ENCODE results near the gene SPTB. TPM values are rescaled to one million over a fixed set of nuclear protein-coding genes. Genes with fewer than 3 reads are reported as not detected.

Gene SPTB
- total and polyA plus RNA-seq, 8 donors = under 0.01 to 3.5 (median 0.55) TPM; not detected in 2

DNA sequence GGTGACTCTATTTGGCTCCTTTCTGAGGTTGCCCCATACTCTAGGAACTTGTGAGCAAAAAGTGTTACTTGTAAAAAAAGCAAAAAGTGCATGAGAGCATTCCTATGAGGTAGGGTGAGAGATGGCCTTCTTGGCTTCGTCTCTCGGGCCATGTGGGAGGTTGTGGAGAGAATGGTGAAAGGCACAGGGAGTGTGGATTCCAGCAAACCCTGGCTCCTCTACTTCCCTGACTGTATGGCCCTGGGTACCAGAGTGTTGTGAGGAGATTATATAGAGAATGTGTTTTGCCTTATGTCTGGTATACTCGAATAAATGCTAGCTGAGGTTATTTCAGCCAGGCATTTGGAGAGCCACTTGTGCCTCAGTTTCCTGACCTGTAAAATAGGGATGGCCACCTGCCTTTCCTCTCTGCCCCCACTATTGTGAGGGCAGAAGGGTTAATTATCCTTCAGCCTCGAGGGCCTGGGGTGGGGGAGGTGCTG lies 164.5 kb downstream of the SPTB start:
- TF ChIP-seq CTCF (IDR thresholded peaks at IDR 0.05) (no peak), POLR2A (IDR thresholded peaks at IDR 0.05) (no peak), EP300 (IDR thresholded peaks at IDR 0.05) (no peak), POLR2AphosphoS5 (IDR thresholded peaks at IDR 0.05) (no peak)
- DNase-seq = no peak
- Histone ChIP-seq H3K9me3 (peaks cover 0 to 9% (median 0%) of the 10 kb centered on the region in 4 donors), H3K4me1 (peaks cover 45 to 72% (median 61%) of the 10 kb centered on the region in 4 donors), H3K4me3 (peak overlapping the region; percentile 39 to 46 (median 42)), H3K36me3 (no peaks in the 10 kb centered on the region), H3K27ac (peak overlapping the region in 4 of 5 donors; percentile 78 to 87 (median 80)), H3K27me3 (no peaks in the 10 kb centered on the region)
- 41 to 57% (median 45%) methylated on average over 4 of the region's 4 CpGs for WGBS, 5 donors
- intact Hi-C loops (cut with DNase I; ENCODE audit: low total_unique reads) = no loop called here

DNA sequence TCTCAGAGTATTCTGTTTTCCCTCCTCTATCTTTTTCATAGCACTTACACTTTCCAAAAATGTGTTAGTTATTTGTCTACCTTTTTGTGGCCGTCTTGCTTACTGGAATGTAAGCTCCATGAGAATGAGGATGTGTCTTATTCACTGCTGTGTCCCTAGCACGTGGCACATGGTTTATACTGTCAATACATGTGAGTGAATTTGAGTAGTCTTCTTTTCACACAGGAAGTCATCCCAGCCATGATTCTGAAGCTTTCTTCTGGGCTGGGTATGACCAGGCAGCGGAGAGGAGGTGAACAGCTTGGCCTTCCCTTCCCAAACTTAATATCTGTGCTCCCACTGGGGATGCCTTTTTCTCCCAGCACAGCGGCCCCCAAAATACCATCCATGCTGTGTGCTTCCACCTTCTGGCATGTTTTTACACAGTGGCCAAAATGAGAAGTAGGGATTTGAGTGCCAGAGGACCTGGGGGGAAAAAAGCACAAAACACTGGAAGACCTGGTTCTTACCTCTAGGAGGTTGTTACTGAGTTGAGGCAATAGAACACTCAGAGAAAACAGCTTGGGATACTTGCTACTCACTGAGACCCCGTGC lies 165.2 kb downstream of the SPTB start:
- Histone ChIP-seq H3K36me3 (no peaks in the 10 kb centered on the region), H3K27me3 (no peaks in the 10 kb centered on the region), H3K4me1 (peaks cover 41 to 72% (median 60%) of the 10 kb centered on the region in 4 donors), H3K4me3 (no peak overlapping the region), H3K27ac (peak overlapping the region in 4 of 5 donors; percentile 78 to 87 (median 80)), H3K9me3 (peaks cover 0 to 9% (median 0%) of the 10 kb centered on the region in 4 donors)
- intact Hi-C loops (cut with DNase I; ENCODE audit: low total_unique reads) = no loop called here
- WGBS, 5 donors = 78 to 85% (median 84%) methylated on average over 5 of the region's 5 CpGs
- no peak for TF ChIP-seq POLR2AphosphoS5 (IDR thresholded peaks at IDR 0.05)
- no peak for TF ChIP-seq CTCF (IDR thresholded peaks at IDR 0.05)
- no peak for TF ChIP-seq POLR2A (IDR thresholded peaks at IDR 0.05)
- no peak for TF ChIP-seq EP300 (IDR thresholded peaks at IDR 0.05)
- no peak for DNase-seq

GRCh38 chr14:64713677-64714076 lies 166.0 kb downstream of the SPTB start:
- Histone ChIP-seq H3K4me3 (no peak overlapping the region), H3K27ac (no peak overlapping the region), H3K9me3 (peaks cover 0 to 9% (median 0%) of the 10 kb centered on the region in 4 donors), H3K27me3 (no peaks in the 10 kb centered on the region), H3K4me1 (peaks cover 40 to 72% (median 62%) of the 10 kb centered on the region in 4 donors), H3K36me3 (no peaks in the 10 kb centered on the region)
- no peak for DNase-seq
- TF ChIP-seq CTCF (IDR thresholded peaks at IDR 0.05) = no peak
- no peak for TF ChIP-seq POLR2AphosphoS5 (IDR thresholded peaks at IDR 0.05)
- no peak for TF ChIP-seq POLR2A (IDR thresholded peaks at IDR 0.05)
- no peak for TF ChIP-seq EP300 (IDR thresholded peaks at IDR 0.05)
- intact Hi-C loops (cut with DNase I; ENCODE audit: low total_unique reads) = no loop called here

DNA sequence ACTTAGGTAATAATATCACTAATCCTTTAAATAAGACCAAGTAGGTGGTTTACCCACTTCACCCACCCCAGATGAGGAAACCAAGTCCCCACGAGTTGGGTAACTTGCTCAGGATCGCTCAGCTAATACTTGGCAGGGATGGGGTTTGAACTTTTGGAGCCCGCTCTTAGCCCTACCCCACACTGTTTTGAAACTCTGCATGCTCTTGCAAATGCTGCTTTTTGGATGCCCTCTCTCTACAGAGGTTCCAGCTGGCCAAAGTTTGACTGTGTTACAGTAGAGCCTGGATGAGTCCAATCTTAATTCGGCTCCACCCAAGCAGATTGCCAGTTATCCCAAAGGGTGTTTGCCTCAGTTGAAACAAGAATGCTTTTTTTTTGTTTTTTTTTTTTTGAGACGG lies 168.7 kb downstream of the SPTB start:
- intact Hi-C loops (cut with DNase I; ENCODE audit: low total_unique reads) = no loop called here
- Histone ChIP-seq H3K27ac (peak overlapping the region in 3 of 5 donors; percentile 36 to 94 (median 54)), H3K36me3 (no peaks in the 10 kb centered on the region), H3K27me3 (no peaks in the 10 kb centered on the region), H3K4me1 (peaks cover 43 to 74% (median 64%) of the 10 kb centered on the region in 4 donors), H3K4me3 (no peak overlapping the region), H3K9me3 (peaks cover 0 to 9% (median 0%) of the 10 kb centered on the region in 4 donors)
- WGBS, 5 donors = 70 to 83% (median 77%) methylated on average over 5 of the region's 5 CpGs
- no peak for DNase-seq
- no peak for TF ChIP-seq POLR2A (IDR thresholded peaks at IDR 0.05)
- TF ChIP-seq EP300 (IDR thresholded peaks at IDR 0.05) = no peak
- no peak for TF ChIP-seq CTCF (IDR thresholded peaks at IDR 0.05)
- TF ChIP-seq POLR2AphosphoS5 (IDR thresholded peaks at IDR 0.05) = no peak
